NOMO-1 treated with dmso at 0.1 percent for 144 hours (cell line): ENCODE data around the gene KREMEN1.
"Not testable (repeated sequence)": the region's sequence is repeated elsewhere in the genome, so short reads cannot be mapped to it uniquely, and the experiment has no call there.

ENCODE experiments used
- DNase-seq: peaks from one replicate; lab custom pipeline; 2025; ENCODE audit not compliant: unreplicated experiment; lab: John Stamatoyannopoulos, UW

KREMEN1 gene

GRCh38 chr22:29072979-29073617, at the start of gene KREMEN1:
Gene KREMEN1 (plus strand): TSS chr22:29073035. CDS start chr22:29073131, 96 bp downstream.
- DNase-seq = no peak

- no peak for DNase-seq
These were observed 49.6 kb upstream of the KREMEN1 start for GRCh38 chr22:29023172-29023796.

GRCh38 chr22:29026579-29026978, 46.3 kb upstream of the KREMEN1 start:
- no peak for DNase-seq

- no peak for DNase-seq
These were observed 44.4 kb upstream of the KREMEN1 start for GRCh38 chr22:29028468-29028867.

GRCh38 chr22:29029202-29030000, 43.4 kb upstream of the KREMEN1 start:
- DNase-seq = no peak

- no peak for DNase-seq
These were observed 42.7 kb upstream of the KREMEN1 start for GRCh38 chr22:29030016-29030617.

GRCh38 chr22:29030618-29031226, 42.1 kb upstream of the KREMEN1 start:
- DNase-seq = no peak

- DNase-seq = no peak
These were observed 41.4 kb upstream of the KREMEN1 start for GRCh38 chr22:29031227-29032011.

- DNase-seq = no peak
These were observed 40.8 kb upstream of the KREMEN1 start for GRCh38 chr22:29032014-29032475.

- DNase-seq = no peak
These were observed 40.3 kb upstream of the KREMEN1 start for GRCh38 chr22:29032584-29032983.

- DNase-seq = no peak
These were observed 35.4 kb upstream of the KREMEN1 start for GRCh38 chr22:29037340-29037932.

GRCh38 chr22:29039148-29039547, 33.7 kb upstream of the KREMEN1 start:
- no peak for DNase-seq

- DNase-seq = not testable (repeated sequence)
These were observed 33.2 kb upstream of the KREMEN1 start for GRCh38 chr22:29039684-29040083.

GRCh38 chr22:29040385-29041275, 32.2 kb upstream of the KREMEN1 start:
- DNase-seq = peak; percentile 13

- DNase-seq = no peak
These were observed 31.4 kb upstream of the KREMEN1 start for GRCh38 chr22:29041408-29041807.

- no peak for DNase-seq
These were observed 28.8 kb upstream of the KREMEN1 start for GRCh38 chr22:29043906-29044575.

- no peak for DNase-seq
These were observed 28.1 kb upstream of the KREMEN1 start for GRCh38 chr22:29044657-29045176.
